HEK293 (cell line): ENCODE data around the gene CCBE1.

Source experiments
- CTCF ChIP-seq: fragments of 450-650 bp; formaldehyde crosslinking; IDR thresholded peaks from 2 replicates; pipeline ENCODE4 v1.5.1; 2016; ENCODE audit warnings: missing biosample characterization, missing genetic modification characterization
- KLF7 ChIP-seq: fragments of 450-650 bp; formaldehyde crosslinking; IDR thresholded peaks from 2 replicates; pipeline ENCODE4 v1.5.1; 2016; ENCODE audit warnings: missing biosample characterization, missing genetic modification characterization, borderline replicate concordance
- KLF9 ChIP-seq: fragments of 450-650 bp; formaldehyde crosslinking; IDR thresholded peaks from 2 replicates; pipeline ENCODE4 v1.5.1; 2016; ENCODE audit warnings: missing biosample characterization, missing genetic modification characterization, low read depth
- YY2 ChIP-seq: fragments of 450-650 bp; formaldehyde crosslinking; IDR thresholded peaks from 2 replicates; pipeline ENCODE4 v1.5.1; 2016; ENCODE audit warnings: missing biosample characterization, missing genetic modification characterization
- ZNF302 ChIP-seq: fragments of 450-650 bp; formaldehyde crosslinking; IDR thresholded peaks from 2 replicates; pipeline ENCODE4 v1.5.1; 2016; ENCODE audit warnings: missing biosample characterization, missing genetic modification characterization, low read depth
- ZNF404 ChIP-seq: fragments of 450-650 bp; formaldehyde crosslinking; IDR thresholded peaks from 2 replicates; pipeline ENCODE4 v1.5.1; 2017; ENCODE audit warnings: missing biosample characterization, missing genetic modification characterization

DNA sequence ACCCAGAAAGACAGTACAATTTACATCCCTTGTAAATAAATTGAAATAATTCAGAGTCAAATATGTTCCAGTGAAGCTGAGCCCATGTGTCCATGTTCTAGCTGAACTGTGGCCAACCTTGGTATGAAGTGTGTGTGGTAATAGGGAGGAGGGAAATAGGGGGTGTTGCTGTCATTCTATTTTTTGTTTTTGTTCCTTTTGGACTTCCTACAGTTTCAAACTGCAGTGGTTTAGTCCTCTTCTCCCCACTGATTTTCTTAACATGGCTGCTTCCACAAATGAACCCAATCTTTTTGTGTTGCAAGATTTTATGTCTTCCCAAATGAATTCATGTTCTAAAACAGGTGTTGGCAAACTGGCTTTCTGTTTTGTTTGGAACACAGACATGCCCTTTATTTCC, 156.9 kb downstream of the CCBE1 start:
- TF ChIP-seq CTCF (tag by site-specific recombination) (no peak), ZNF404 (no peak), YY2 (no peak), ZNF302 (tag by site-specific recombination) (no peak), KLF7 (tag by site-specific recombination) (no peak), KLF9 (tag by site-specific recombination) (no peak)
